ENCODE measurements around the gene HSPG2. TPM values are rescaled to one million over a fixed set of nuclear protein-coding genes. Genes with fewer than 3 reads are reported as not detected.
"Not testable (repeated sequence)": the region's sequence is repeated elsewhere in the genome, so short reads cannot be mapped to it uniquely, and the experiment has no call there.

HSPG2 gene
- total RNA-seq, 2 experiments from 2014 or later, result 3.2 to 3.8 TPM

DNA sequence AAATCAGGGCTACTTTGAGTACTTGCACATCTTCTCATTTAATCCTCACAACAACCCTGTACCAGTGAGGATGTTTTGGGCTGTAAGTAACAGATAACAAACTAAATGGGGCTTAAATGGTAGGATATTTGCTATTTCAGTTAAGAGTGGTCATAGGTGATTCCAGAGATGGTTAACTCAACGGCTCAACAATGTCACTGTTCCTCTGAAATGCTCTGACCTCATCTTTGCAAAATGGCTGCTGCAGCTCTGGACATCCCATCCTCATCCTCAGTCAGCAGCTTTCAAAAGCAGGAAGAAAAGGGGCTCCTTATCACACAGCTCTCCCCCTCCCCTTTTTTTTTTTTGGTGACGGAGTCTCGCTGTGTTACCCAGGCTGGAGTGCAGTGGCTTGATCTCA lies 123.6 kb downstream of the HSPG2 start:
- peaks cover 17% of the 10 kb centered on the region for H3K27me3 Mint-ChIP-seq (ENCODE audit: low read depth)
- no peak for ATAC-seq
- CTCF ChIA-PET, result no interaction called here
- H3K27ac Mint-ChIP-seq, result no peak overlapping the region
- H3K4me3 Mint-ChIP-seq, result no peak overlapping the region
- no peak for DNase-seq
- H3K36me3 Mint-ChIP-seq (ENCODE audit: low read depth), result no peaks in the 10 kb centered on the region
- peaks cover 8% of the 10 kb centered on the region for H3K4me1 Mint-ChIP-seq (ENCODE audit: low read depth)
- POLR2A ChIA-PET, result no interaction called here
- H3K9me3 Mint-ChIP-seq (ENCODE audit: insufficient read depth), result no peaks in the 10 kb centered on the region

DNA sequence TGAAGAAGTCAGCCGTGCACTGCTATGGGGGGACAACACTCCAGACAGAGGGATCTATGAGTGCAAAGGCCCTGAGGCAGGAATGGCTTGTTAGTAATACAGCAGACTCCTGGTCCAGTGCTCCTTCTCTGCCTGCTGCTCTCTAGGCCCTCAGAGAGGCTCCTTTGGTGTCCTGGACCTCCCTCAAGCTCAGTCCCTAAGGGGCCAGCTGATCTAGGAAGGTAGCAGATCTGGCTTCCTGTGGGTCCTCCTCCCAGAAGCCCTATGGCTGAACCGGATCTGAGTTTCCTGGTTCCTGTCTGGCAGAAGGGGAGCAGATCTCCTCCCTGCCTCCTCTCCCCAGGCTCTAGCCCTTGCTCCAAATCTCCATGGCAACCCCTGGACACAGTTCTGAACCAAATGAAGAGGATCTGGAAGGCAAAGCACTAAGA lies 125.2 kb downstream of the HSPG2 start, which contains the start of gene LDLRAD2:
Gene LDLRAD2, plus strand, starts transcription at position 391 of the 431 bp plus-strand sequence. CDS start 187 bp downstream, outside the sequence.
- Mint-ChIP-seq H3K36me3 (ENCODE audit: low read depth) (no peaks in the 10 kb centered on the region), H3K27me3 (ENCODE audit: low read depth) (peaks cover 17% of the 10 kb centered on the region), H3K9me3 (ENCODE audit: insufficient read depth) (no peaks in the 10 kb centered on the region), H3K4me1 (ENCODE audit: low read depth) (peaks cover 5% of the 10 kb centered on the region), H3K27ac (no peak within 1 kb of the TSS), H3K4me3 (no peak within 1 kb of the TSS)
- CTCF ChIA-PET, result no interaction called here
- DNase-seq (no peak), ATAC-seq (no peak)
- POLR2A ChIA-PET, result no interaction called here

DNA sequence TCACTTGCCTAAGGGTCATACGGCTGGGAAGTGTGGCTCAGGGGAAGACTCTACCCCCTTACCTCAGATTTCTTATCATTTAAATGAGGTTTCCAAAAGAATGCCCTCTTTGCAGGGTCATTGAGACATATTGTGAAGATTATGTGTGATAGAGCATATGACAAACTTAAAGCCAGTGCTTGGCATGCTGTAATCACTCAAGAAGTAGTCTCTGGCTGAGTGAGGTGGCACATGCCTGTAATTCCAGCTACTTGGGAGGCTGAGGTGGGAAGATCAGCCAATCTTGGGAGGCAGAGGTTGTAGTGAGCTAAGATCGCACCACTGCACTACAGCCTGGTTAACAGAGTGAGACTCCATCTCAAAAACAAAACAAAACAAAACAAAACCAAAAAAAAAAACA lies 132.6 kb downstream of the HSPG2 start:
- ChIA-PET POLR2A (no interaction called here), CTCF (no interaction called here)
- Mint-ChIP-seq H3K4me3 (no peak overlapping the region), H3K9me3 (ENCODE audit: insufficient read depth) (no peaks in the 10 kb centered on the region), H3K4me1 (ENCODE audit: low read depth) (no peaks in the 10 kb centered on the region), H3K27me3 (ENCODE audit: low read depth) (peaks cover 3% of the 10 kb centered on the region), H3K27ac (no peak overlapping the region), H3K36me3 (ENCODE audit: low read depth) (no peaks in the 10 kb centered on the region)
- ATAC-seq, result no peak
- DNase-seq, result no peak

DNA sequence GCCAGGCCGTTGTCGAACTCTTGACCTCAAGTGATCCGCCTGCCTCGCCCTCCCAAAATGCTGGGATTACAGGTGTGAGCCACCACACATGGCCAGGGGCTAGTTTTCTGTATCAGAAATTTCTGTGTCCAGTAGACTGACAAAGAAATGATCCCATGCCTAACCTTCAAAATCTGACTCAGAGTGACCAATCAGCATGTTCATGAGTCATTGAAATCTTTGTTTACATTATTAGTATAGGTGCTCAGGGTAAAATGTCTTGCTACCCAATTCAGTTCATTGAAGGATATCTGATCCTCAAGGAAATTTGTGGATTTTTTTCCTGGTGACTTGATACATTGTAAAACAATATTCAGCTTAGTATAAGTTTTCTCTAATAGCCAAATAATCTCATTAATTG lies 136.0 kb downstream of the HSPG2 start:
- H3K4me1 Mint-ChIP-seq (ENCODE audit: low read depth), result no peaks in the 10 kb centered on the region
- H3K9me3 Mint-ChIP-seq (ENCODE audit: insufficient read depth), result no peaks in the 10 kb centered on the region
- H3K36me3 Mint-ChIP-seq (ENCODE audit: low read depth), result no peaks in the 10 kb centered on the region
- peaks cover 3% of the 10 kb centered on the region for H3K27me3 Mint-ChIP-seq (ENCODE audit: low read depth)
- no peak overlapping the region for H3K4me3 Mint-ChIP-seq
- POLR2A ChIA-PET, result no interaction called here
- no peak for DNase-seq
- no peak for ATAC-seq
- no peak overlapping the region for H3K27ac Mint-ChIP-seq
- CTCF ChIA-PET, result no interaction called here

DNA sequence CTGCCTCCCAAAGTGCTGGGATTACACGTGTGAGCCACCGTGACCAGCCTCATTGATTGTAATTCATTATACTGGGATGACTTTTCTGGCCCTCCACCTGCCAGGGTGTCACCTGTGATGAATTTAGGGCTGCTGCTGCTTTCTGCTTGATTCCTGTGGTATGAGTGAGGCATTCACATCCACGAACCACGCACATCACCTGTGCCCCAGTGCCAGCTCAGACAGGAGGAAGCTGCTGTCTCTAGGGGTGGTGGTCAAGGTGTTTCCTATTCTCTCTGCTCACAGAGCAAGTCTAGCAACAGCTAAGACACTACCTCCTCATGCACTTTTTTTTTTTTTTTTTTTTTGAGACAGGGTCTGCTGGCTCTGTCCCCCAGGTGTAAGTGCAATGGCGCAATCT lies 137.4 kb downstream of the HSPG2 start:
- Mint-ChIP-seq H3K27ac (no peak overlapping the region), H3K27me3 (ENCODE audit: low read depth) (peaks cover 3% of the 10 kb centered on the region), H3K4me3 (no peak overlapping the region), H3K36me3 (ENCODE audit: low read depth) (no peaks in the 10 kb centered on the region), H3K9me3 (ENCODE audit: insufficient read depth) (no peaks in the 10 kb centered on the region), H3K4me1 (ENCODE audit: low read depth) (no peaks in the 10 kb centered on the region)
- DNase-seq (no peak), ATAC-seq (no peak)
- ChIA-PET CTCF (no interaction called here), POLR2A (no interaction called here)

DNA sequence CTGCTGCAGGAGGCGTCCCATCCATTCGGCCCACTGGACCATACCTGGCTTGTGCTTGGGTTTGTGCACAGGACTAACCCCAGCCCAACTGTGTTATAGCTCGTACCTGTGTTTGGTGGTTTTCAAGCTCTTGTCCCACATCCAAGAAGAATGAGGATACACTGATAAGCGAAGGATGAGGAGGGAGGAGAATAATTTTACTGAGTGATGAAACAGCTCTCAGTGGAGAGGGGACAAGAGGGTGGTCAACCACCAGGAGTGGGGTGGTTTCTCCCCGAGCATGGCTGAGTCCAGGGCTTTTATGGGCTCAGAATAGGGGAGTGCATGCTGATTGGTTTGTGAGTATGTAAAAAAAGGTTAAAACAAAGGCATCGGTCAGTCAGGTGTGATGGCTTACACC lies 142.0 kb downstream of the HSPG2 start:
- ChIA-PET CTCF (no interaction called here), POLR2A (no interaction called here)
- H3K4me3 Mint-ChIP-seq, result no peak overlapping the region
- no peaks in the 10 kb centered on the region for H3K9me3 Mint-ChIP-seq (ENCODE audit: insufficient read depth)
- no peak for ATAC-seq
- H3K27ac Mint-ChIP-seq, result no peak overlapping the region
- no peaks in the 10 kb centered on the region for H3K36me3 Mint-ChIP-seq (ENCODE audit: low read depth)
- DNase-seq, result no peak
- peaks cover 11% of the 10 kb centered on the region for H3K4me1 Mint-ChIP-seq (ENCODE audit: low read depth)
- H3K27me3 Mint-ChIP-seq (ENCODE audit: low read depth), result no peaks in the 10 kb centered on the region

DNA sequence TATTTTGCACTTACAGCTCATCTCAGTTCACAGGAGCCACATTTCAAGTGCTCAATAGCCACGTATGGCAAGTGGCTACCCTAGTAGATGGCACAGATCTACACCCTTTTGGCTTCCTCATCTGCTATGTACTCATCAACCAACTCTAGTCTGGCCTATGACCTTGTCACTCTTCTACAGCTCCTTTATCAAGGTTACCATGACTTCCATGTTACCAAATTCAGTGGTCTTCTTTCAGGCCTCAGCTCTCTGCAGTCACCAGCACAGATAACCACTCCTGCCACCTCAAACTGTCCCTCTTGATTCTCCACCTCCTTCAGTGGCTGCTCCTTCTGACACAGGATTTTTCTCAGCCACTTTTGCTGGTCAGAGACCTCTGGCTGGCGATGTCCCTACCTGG lies 142.5 kb downstream of the HSPG2 start:
- Mint-ChIP-seq H3K9me3 (ENCODE audit: insufficient read depth) (no peaks in the 10 kb centered on the region), H3K27ac (no peak overlapping the region), H3K36me3 (ENCODE audit: low read depth) (no peaks in the 10 kb centered on the region), H3K4me3 (no peak overlapping the region), H3K27me3 (ENCODE audit: low read depth) (no peaks in the 10 kb centered on the region), H3K4me1 (ENCODE audit: low read depth) (peaks cover 14% of the 10 kb centered on the region)
- CTCF ChIA-PET, result no interaction called here
- DNase-seq (no peak), ATAC-seq (no peak)
- POLR2A ChIA-PET, result no interaction called here

DNA sequence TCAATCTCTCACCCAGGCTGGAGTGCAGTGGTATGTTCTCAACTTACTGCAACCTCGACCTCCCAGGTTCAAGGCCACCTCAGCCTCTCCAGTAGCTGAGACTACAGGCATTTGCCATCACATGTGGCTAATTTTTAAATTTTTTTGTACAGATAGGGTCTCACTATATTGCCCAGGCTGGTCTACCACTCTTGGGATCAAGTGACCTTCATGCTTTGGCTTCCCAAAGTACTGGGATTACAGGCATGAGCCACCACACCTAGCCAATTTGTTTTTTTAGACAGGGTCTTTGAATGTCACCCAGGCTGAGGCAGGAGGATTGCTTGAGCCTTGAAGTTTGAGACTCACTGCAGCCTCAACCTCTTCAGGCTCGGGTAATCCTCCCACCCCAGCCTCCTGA lies 144.0 kb downstream of the HSPG2 start:
- Mint-ChIP-seq H3K4me3 (no peak overlapping the region), H3K27ac (no peak overlapping the region), H3K4me1 (ENCODE audit: low read depth) (peaks cover 14% of the 10 kb centered on the region), H3K36me3 (ENCODE audit: low read depth) (no peaks in the 10 kb centered on the region), H3K9me3 (ENCODE audit: insufficient read depth) (no peaks in the 10 kb centered on the region), H3K27me3 (ENCODE audit: low read depth) (no peaks in the 10 kb centered on the region)
- ATAC-seq (no peak), DNase-seq (no peak)
- ChIA-PET CTCF (no interaction called here), POLR2A (no interaction called here)

DNA sequence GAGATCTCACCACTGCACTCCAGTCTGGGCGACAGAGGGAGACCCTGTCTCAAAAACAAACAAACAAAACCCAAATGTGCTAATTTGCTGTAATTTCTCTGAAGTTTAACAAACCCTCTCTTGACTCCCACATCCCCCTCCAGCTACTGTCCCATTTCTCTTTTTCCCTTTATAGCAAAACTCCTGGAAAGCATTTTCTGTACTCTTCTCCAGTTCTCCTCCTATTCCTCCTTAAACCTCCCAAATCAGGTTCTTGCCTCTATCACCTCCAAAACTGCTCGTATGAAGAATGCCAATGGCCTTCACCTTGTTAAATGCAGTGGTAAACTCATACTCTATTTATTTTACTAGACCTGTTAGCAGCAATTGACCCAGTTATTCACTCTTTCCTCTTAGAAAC lies 150.5 kb downstream of the HSPG2 start:
- POLR2A ChIA-PET, result no interaction called here
- no peak overlapping the region for H3K27ac Mint-ChIP-seq
- peaks cover 3% of the 10 kb centered on the region for H3K27me3 Mint-ChIP-seq (ENCODE audit: low read depth)
- no peaks in the 10 kb centered on the region for H3K9me3 Mint-ChIP-seq (ENCODE audit: insufficient read depth)
- ATAC-seq, result no peak
- H3K4me3 Mint-ChIP-seq, result no peak overlapping the region
- CTCF ChIA-PET, result no interaction called here
- H3K4me1 Mint-ChIP-seq (ENCODE audit: low read depth), result peaks cover 17% of the 10 kb centered on the region
- no peaks in the 10 kb centered on the region for H3K36me3 Mint-ChIP-seq (ENCODE audit: low read depth)
- DNase-seq, result no peak

DNA sequence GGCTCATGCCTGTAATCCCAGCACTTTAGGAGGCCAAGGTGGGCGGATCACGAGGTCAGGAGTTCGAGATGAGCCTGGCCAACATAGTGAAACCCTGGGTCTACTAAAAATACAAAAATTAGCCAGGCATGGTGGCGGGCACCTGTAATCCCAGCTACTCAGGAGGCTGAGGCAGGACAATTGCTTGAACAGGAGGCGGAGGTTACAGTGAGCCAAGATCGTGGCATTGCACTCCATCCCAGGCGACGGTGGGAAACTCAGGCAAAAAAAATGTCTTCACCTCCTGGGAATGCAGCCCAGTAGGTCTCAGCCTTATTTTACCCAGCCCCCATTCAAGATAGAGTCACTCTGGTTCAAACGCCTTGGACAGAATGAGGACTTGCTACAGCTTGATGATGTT lies 151.3 kb downstream of the HSPG2 start:
- H3K27me3 Mint-ChIP-seq (ENCODE audit: low read depth); DNase-seq; H3K36me3 Mint-ChIP-seq (ENCODE audit: low read depth); ATAC-seq; H3K9me3 Mint-ChIP-seq (ENCODE audit: insufficient read depth); CTCF ChIA-PET; H3K4me3 Mint-ChIP-seq; H3K27ac Mint-ChIP-seq: not testable (repeated sequence)
- POLR2A ChIA-PET, result interaction anchor here (0.6 kb wide), 1 partner anchor 272 kb away, joined by 3 read pairs; no protein-coding TSS in a partner anchor
- peaks cover 14% of the 10 kb centered on the region for H3K4me1 Mint-ChIP-seq (ENCODE audit: low read depth)

DNA sequence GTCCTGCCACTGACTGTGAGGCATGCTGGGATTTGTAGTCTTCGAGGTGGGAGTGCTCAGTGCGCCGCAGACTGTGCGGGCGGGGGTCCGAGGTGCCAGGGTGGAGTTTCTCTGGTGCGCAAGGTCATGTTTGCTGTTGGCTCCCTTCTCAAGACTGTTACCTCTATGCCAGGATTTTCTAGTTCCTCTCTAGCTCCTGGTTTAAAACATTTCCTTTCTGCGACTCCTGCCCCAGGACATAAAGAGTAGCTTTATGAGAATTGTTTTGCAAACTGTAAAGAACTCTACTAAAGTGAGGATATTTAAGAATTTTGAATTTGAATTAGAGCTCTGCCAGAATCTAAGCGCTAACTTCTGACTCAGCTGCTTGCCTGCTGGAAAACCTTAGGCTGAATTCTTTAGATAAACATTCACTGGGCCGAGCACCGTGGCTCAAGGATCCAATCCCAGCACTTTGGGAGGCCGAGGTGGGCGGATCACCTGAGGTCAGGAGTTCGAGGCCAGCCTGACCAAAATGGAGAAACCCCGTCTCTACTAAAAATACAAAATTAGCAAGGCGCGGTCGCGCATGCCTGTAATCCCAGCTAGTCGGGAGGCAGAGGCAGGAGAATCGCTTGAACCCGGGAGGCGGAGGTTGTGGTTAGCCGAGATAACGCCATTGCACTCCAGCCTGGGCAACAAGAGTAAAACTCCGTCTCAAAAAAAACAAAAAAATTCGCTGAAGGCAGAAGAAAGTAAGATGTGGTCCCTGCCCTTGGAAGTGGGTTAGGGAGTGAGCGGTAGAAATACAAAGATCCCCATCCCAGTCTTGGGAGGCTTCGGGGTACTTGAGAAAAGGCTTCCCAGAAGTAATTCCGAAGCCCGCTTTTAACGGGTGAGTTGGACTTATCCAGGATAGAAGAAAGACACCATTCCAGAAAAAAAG lies 153.2 kb downstream of the HSPG2 start:
- Mint-ChIP-seq H3K27me3 (ENCODE audit: low read depth) (peaks cover 3% of the 10 kb centered on the region), H3K4me1 (ENCODE audit: low read depth) (peaks cover 21% of the 10 kb centered on the region), H3K4me3 (peak overlapping the region; percentile 82), H3K36me3 (ENCODE audit: low read depth) (peaks cover 11% of the 10 kb centered on the region), H3K9me3 (ENCODE audit: insufficient read depth) (no peaks in the 10 kb centered on the region), H3K27ac (peak overlapping the region; percentile 99)
- POLR2A ChIA-PET, result interaction anchor here (0.6 to 4.4 kb wide), 10 partner anchors 9 to 998 kb away, joined by 3 to 27 read pairs (median 4); no protein-coding TSS in a partner anchor
- CTCF ChIA-PET, result interaction anchor here (1.8 to 3.2 kb wide), 3 partner anchors 22 to 241 kb away, joined by 5 to 12 read pairs (median 8); no protein-coding TSS in a partner anchor
- ATAC-seq, result no peak
- no peak for DNase-seq

DNA sequence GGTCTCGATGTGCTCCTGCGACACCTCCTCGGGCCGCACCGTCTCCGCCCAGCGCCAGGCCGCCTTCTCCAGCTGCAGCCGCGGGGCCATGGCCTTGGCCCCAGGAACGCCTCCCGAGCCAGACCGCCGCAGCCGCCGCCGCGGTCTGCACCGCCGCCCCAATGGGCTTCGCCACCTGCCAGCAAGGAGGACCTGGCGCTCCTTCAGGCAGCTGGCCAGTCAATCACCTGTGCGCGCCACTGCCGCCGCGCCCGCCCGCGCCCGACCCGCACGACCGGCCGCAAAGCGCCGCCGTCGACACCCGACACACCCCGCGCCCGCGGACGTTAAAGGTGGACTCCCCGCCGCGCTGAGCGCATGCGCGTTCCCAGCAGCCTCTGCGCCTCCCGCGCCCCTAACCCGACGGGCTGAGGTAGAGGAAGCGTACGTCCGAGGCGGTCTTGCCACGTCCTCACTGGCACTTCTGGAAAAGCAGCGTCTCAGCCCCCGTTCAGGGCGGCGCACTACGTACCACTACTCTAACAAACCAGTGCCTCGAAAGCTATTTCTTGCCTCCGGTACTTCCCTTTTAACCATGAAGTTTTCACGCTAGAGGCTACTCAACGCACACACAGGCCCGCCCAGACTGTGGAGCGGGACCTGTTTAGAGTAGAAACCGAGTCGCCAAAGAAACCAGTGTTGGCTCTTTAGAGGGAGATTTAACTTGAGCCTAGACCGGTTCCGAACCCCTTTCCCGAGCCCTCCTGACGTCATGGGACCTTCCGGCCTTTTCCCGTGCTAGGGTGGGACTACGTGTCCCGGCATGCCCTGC lies 154.0 kb downstream of the HSPG2 start, which contains the start of gene USP48:
Gene USP48, minus strand, starts transcription at position 282 of the 811 bp plus-strand sequence. Its CDS starts 192 bp downstream, at position 90.
- Mint-ChIP-seq H3K27me3 (ENCODE audit: low read depth) (peaks cover 3% of the 10 kb centered on the region), H3K36me3 (ENCODE audit: low read depth) (peaks cover 15% of the 10 kb centered on the region), H3K4me3 (peak within 1 kb of the TSS; percentile 82), H3K27ac (peak within 1 kb of the TSS; percentile 99), H3K4me1 (ENCODE audit: low read depth) (peaks cover 24% of the 10 kb centered on the region), H3K9me3 (ENCODE audit: insufficient read depth) (no peaks in the 10 kb centered on the region)
- ChIA-PET POLR2A (interaction anchor here (0.5 to 4.4 kb wide), 19 partner anchors 8 to 1279 kb away, joined by 3 to 27 read pairs (median 4); partner anchors contain the start of gene CDC42), CTCF (interaction anchor here (0.6 to 3.2 kb wide), 7 partner anchors 8 to 264 kb away, joined by 3 to 12 read pairs (median 6); no protein-coding TSS in a partner anchor)
- ATAC-seq (peak; percentile 89), DNase-seq (peak; percentile 97)
